Activated CD8-positive, alpha-beta T cell treated with anti-CD3 and anti-CD28 coated beads for 36 hours (primary cell): Measurements from ENCODE around the gene SMPD4. TPM values are rescaled to one million over a fixed set of nuclear protein-coding genes. Genes with fewer than 3 reads are reported as not detected.
"Not testable (repeated sequence)": the region's sequence is repeated elsewhere in the genome, so short reads cannot be mapped to it uniquely, and the experiment has no call there.

Experiments
- ATAC-seq: fragments of 200-7000 bp; cut with Tn5 transposase; one replicate; pipeline ENCODE4 v1.10.0; 2021; ENCODE audit warnings: mild to moderate bottlenecking, moderate library complexity
- CTCF ChIA-PET: fragments of 350-600 bp; sonication (Branson Sonifier 250); formaldehyde crosslinking; loops from one replicate; lab custom pipeline; 2021; ENCODE audit warnings: antibody characterized with exemption; lab: Charles Lee
- POLR2A ChIA-PET: fragments of 350-600 bp; sonication (Branson Sonifier 250); formaldehyde crosslinking; loops from one replicate; lab custom pipeline; 2021; ENCODE audit warnings: antibody characterized with exemption; lab: Charles Lee
- DNase-seq: peaks from one replicate; pipeline ENCODE4 v3.0.0-alpha.2; 2020
- H3K27ac Mint-ChIP-seq: one replicate; pipeline ENCODE4 v1.8.0; 2021; ENCODE audit warnings: mild to moderate bottlenecking, mixed read lengths
- H3K27me3 Mint-ChIP-seq: one replicate; pipeline ENCODE4 v1.8.0; 2021; ENCODE audit warnings: mixed read lengths
- H3K36me3 Mint-ChIP-seq: one replicate; pipeline ENCODE4 v1.8.0; 2021; ENCODE audit warnings: low read depth, mixed read lengths
- H3K4me1 Mint-ChIP-seq: one replicate; pipeline ENCODE4 v1.8.0; 2021; ENCODE audit warnings: low read depth, mixed read lengths
- H3K4me3 Mint-ChIP-seq: one replicate; pipeline ENCODE4 v1.8.0; 2021; ENCODE audit warnings: mild to moderate bottlenecking, moderate library complexity, mixed read lengths
- H3K9me3 Mint-ChIP-seq: one replicate; pipeline ENCODE4 v1.8.0; 2021; ENCODE audit warnings: mixed read lengths
- CTCF ChIP-seq: fragments of 200-600 bp; IDR thresholded peaks from one replicate; pipeline ENCODE4 v1.8.0; 2022; ENCODE audit warnings: antibody characterized with exemption, mild to moderate bottlenecking
- intact Hi-C: fragments of 100-400 bp; cut with micrococcal nuclease; formaldehyde crosslinking; loops from one replicate; pipeline ENCODE4 v1.10.0; 2022
- total RNA-seq, 2 experiments: library from RNA; stranded (reverse); gene quantifications; one replicate each; pipeline ENCODE4 v1.2.3, GENCODE V29; 2021

Gene SMPD4
- total RNA-seq, 2 experiments from 2014 or later: 73.8 to 75.8 TPM

DNA sequence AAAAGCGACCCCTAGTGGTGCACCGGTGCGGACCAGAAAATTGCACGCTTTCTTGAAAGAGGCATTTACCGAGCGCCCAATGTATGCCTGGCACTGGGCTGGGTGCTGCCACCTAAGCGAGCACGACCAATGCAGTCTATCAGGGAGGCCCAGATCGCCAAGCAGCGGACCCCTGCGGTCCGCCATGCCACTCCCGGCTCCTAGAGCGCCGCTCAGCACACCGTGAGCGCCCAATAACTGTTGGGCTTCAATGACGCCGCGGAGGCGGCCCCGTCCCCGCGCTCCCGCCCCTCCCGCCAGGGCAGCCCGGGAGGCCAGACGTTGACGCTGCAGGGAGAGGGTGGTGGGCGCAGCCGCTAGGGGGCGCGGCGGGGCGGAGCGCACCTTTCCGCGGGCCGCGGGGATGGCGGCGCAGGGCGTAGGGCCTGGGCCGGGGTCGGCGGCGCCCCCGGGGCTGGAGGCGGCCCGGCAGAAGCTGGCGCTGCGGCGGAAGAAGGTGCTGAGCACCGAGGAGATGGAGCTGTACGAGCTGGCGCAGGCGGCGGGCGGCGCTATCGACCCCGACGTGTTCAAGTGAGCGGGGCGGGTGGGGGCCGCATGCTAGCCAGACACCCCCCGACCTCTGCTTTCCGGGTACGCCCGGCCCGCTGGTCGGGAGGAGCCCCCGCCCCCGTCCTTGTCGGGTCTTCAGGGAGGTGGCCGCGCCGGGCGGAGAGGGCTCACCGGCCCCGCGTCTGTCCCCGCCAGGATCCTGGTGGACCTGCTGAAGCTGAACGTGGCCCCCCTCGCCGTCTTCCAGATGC is 679 bp upstream of the SMPD4 start, which contains the start of gene MZT2B:
Gene MZT2B (plus strand): TSS at position 383 of the 803 bp plus-strand sequence. CDS start 21 bp downstream, at position 404.
- ChIA-PET POLR2A (interaction anchor here (3.3 kb wide), 1 partner anchor 160 kb away, joined by 14 read pairs; the partner anchor contains the start of gene IMP4), CTCF (interaction anchor here (0.8 to 3.0 kb wide), 6 partner anchors 9 to 195 kb away, joined by 3 to 15 read pairs (median 4); partner anchors contain the start of gene IMP4)
- not testable (repeated sequence) for H3K27me3 Mint-ChIP-seq, H3K9me3 Mint-ChIP-seq
- H3K4me1 Mint-ChIP-seq: peaks cover 16% of the 10 kb centered on the region
- intact Hi-C loops: loop anchor here (5.0 kb wide), 1 partner anchor 155 kb away; no protein-coding TSS in a partner anchor
- H3K4me3 Mint-ChIP-seq: peak within 1 kb of the TSS; percentile 93
- H3K27ac Mint-ChIP-seq: peak within 1 kb of the TSS; percentile 95
- peaks cover 34% of the 10 kb centered on the region for H3K36me3 Mint-ChIP-seq
- peak; percentile 76 for TF ChIP-seq CTCF
- ATAC-seq (peak; percentile 86), DNase-seq (peak; percentile 91)

DNA sequence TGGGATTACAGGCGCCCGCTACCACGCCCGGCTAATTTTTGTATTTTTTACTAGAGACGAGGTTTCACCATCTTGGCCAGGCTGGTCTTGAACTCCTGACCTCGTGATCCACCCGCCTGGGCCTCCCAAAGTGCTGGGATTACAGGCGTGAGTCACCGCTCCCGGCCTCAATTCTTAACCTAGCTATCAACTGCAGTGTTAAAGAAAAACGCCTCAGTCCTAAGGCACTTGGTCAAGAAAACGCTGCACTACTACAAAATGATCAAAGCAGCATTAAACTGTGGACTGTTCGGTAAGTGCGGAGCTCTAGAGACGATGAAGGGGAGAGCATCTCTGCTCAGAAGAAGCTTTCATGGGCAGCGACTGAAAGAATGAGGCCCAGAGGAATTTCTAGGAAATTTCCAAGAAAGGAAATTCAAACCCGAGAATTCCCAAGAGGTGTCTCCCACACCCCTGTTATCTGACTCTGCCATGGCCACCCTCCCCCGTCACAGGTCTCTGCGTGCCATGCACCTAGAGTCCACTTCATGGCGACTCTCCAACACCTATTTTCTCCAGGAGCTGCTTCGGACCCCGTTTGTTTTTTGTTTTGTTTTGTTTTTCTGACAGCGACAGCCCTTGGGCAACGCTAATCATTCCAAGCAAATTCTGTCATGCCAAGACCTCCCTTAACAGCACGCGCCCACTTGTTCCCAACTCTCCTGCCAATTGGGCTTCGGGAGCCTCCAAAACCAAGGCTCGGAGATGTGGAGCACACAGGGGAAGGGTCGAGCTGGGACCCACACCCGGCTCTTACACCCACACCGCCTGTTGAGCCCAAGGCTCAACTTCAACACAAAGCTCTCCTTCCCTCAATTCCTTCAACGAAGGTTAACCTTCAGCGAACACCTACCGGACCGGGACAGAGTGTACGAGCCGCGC is 738 bp downstream of the SMPD4 start:
- peak overlapping the region; percentile 95 for H3K27ac Mint-ChIP-seq
- H3K4me3 Mint-ChIP-seq: peak overlapping the region; percentile 93
- POLR2A ChIA-PET: interaction anchor here (0.7 to 3.3 kb wide), 6 partner anchors 10 to 199 kb away, joined by 3 to 14 read pairs (median 4); partner anchors contain the start of gene IMP4
- H3K27me3 Mint-ChIP-seq, H3K9me3 Mint-ChIP-seq, DNase-seq, ATAC-seq: not testable (repeated sequence)
- CTCF ChIA-PET: interaction anchor here (0.8 to 3.0 kb wide), 7 partner anchors 10 to 1312 kb away, joined by 3 to 15 read pairs (median 3); partner anchors contain the start of gene IMP4
- intact Hi-C loops: loop anchor here (5.0 kb wide), 1 partner anchor 157 kb away; no protein-coding TSS in a partner anchor
- H3K36me3 Mint-ChIP-seq: peaks cover 33% of the 10 kb centered on the region
- H3K4me1 Mint-ChIP-seq: peaks cover 16% of the 10 kb centered on the region

GRCh38 chr2:130174866-130175265 is 6.5 kb downstream of the SMPD4 start:
- H3K4me1 Mint-ChIP-seq, intact Hi-C loops, H3K9me3 Mint-ChIP-seq, H3K27me3 Mint-ChIP-seq, CTCF ChIA-PET, POLR2A ChIA-PET, H3K4me3 Mint-ChIP-seq, H3K27ac Mint-ChIP-seq, DNase-seq: not testable (repeated sequence)
- H3K36me3 Mint-ChIP-seq: peaks cover 28% of the 10 kb centered on the region
- peak; percentile 27 for ATAC-seq

GRCh38 chr2:130169896-130170295 is 11.5 kb downstream of the SMPD4 start:
- intact Hi-C loops: no loop called here
- ChIA-PET CTCF (interaction anchor here (1.3 kb wide), 1 partner anchor 12 kb away, joined by 4 read pairs; the partner anchor contains the start of gene SMPD4), POLR2A (interaction anchor here (1.5 to 1.7 kb wide), 2 partner anchors 11 kb away, joined by 4 to 7 read pairs; no protein-coding TSS in a partner anchor)
- DNase-seq (no peak), ATAC-seq (no peak)
- peaks cover 33% of the 10 kb centered on the region for H3K36me3 Mint-ChIP-seq
- H3K27me3 Mint-ChIP-seq: no peaks in the 10 kb centered on the region
- peaks cover 6% of the 10 kb centered on the region for H3K4me1 Mint-ChIP-seq
- no peak for TF ChIP-seq CTCF
- no peak overlapping the region for H3K4me3 Mint-ChIP-seq
- H3K27ac Mint-ChIP-seq: no peak overlapping the region
- H3K9me3 Mint-ChIP-seq: no peaks in the 10 kb centered on the region

GRCh38 chr2:130169163-130169562 is 12.2 kb downstream of the SMPD4 start:
- H3K27me3 Mint-ChIP-seq, POLR2A ChIA-PET, H3K4me3 Mint-ChIP-seq, intact Hi-C loops, H3K4me1 Mint-ChIP-seq, CTCF ChIA-PET, DNase-seq, H3K9me3 Mint-ChIP-seq: not testable (repeated sequence)
- peaks cover 35% of the 10 kb centered on the region for H3K36me3 Mint-ChIP-seq
- H3K27ac Mint-ChIP-seq: peak overlapping the region; percentile 37
- peak; percentile 98 for ATAC-seq

DNA sequence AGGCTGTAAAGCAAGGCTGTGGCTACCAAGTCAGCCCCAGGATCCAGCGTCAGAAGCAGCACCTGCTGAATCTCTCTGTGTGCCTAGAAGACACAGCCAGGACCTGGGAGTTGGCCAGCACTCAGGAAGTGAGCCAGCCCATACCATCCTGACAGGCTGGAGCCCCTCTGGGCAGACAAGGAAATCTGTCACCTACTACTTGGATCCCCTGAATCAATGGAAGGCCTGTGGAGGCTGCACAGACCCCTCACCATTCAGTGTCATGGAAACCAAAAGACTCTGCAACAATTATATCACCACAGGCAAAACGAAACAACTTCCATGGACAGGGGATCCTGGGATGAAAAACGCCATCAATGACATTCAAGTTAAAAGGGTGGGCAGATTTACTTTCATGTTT is 14.8 kb downstream of the SMPD4 start:
- H3K36me3 Mint-ChIP-seq: peaks cover 34% of the 10 kb centered on the region
- DNase-seq, CTCF ChIA-PET, ATAC-seq, POLR2A ChIA-PET, intact Hi-C loops, H3K4me1 Mint-ChIP-seq, H3K9me3 Mint-ChIP-seq, H3K27ac Mint-ChIP-seq, H3K4me3 Mint-ChIP-seq, H3K27me3 Mint-ChIP-seq: not testable (repeated sequence)
